K562 (cell line): ENCODE data around the gene STMN3. TPM values are rescaled to one million over a fixed set of nuclear protein-coding genes. Genes with fewer than 3 reads are reported as not detected.

Source experiments
- ARID4B ChIP-seq: sonication (generic); formaldehyde crosslinking; IDR thresholded peaks from 2 replicates; pipeline ENCODE4 v1.8.0; 2022; ENCODE audit warnings: mild to moderate bottlenecking, missing genetic modification reagents
- CBFA2T3 ChIP-seq: fragments of 450-650 bp; IDR thresholded peaks from 2 replicates; pipeline ENCODE4 v1.6.1; 2017
- E2F8 ChIP-seq: fragments of 450-650 bp; IDR thresholded peaks from 2 replicates; pipeline ENCODE4 v1.7.1; 2018; ENCODE audit warnings: mild to moderate bottlenecking, low read depth; ENCODE audit not compliant: partially characterized antibody
- ELK3 ChIP-seq: fragments of 450-650 bp; formaldehyde crosslinking; IDR thresholded peaks from 2 replicates; pipeline ENCODE4 v1.4.0; 2020; ENCODE audit warnings: mild to moderate bottlenecking
- KAT8 ChIP-seq: fragments of 450-650 bp; IDR thresholded peaks from 2 replicates; pipeline ENCODE4 v1.6.1; 2016; ENCODE audit warnings: low read depth, mild to moderate bottlenecking
- LEF1 ChIP-seq: fragments of 450-650 bp; IDR thresholded peaks from 2 replicates; pipeline ENCODE4 v1.6.1; 2016; ENCODE audit warnings: mild to moderate bottlenecking
- MBD2 ChIP-seq: sonication (generic); IDR thresholded peaks from 2 replicates; pipeline ENCODE4 v1.6.1; 2016; ENCODE audit warnings: low read depth, borderline replicate concordance
- MTA2 ChIP-seq: fragments of 450-650 bp; IDR thresholded peaks from 2 replicates; pipeline ENCODE4 v1.6.1; 2016; ENCODE audit warnings: low read depth
- NCOA4 ChIP-seq: fragments of 450-650 bp; IDR thresholded peaks from 2 replicates; pipeline ENCODE4 v1.6.1; 2018; ENCODE audit warnings: mild to moderate bottlenecking; ENCODE audit not compliant: partially characterized antibody
- NKRF ChIP-seq: fragments of 450-650 bp; IDR thresholded peaks from 2 replicates; pipeline ENCODE4 v1.6.1; 2016; ENCODE audit warnings: borderline replicate concordance
- SAFB ChIP-seq: fragments of 200-400 bp; formaldehyde crosslinking; IDR thresholded peaks from 2 replicates; pipeline ENCODE4 v1.6.1; 2017; ENCODE audit warnings: low read depth, low read length, borderline replicate concordance
- USF1 ChIP-seq: sonication (generic); formaldehyde crosslinking; IDR thresholded peaks from 2 replicates; pipeline ENCODE4 v1.9.0; 2022; ENCODE audit warnings: mild to moderate bottlenecking, missing genetic modification reagents
- ZNF277 ChIP-seq: fragments of 250-450 bp; sonication (Bioruptor Pico); IDR thresholded peaks from 2 replicates; pipeline ENCODE4 v1.8.0; 2022; ENCODE audit warnings: inconsistent platforms, mild to moderate bottlenecking, moderate library complexity, borderline replicate concordance
- ZNF785 ChIP-seq: fragments of 250-450 bp; sonication (Bioruptor Pico); IDR thresholded peaks from 2 replicates; pipeline ENCODE4 v1.4.0; 2020; ENCODE audit warnings: mild to moderate bottlenecking
- polyA plus RNA-seq, 8 experiments: library from polyadenylated mRNA; depleted of rRNA in 4 of 8; stranded (reverse) in 5 of 8; unstranded in 3 of 8; fragments of >200 nt; fragmentation: Nextera tagmentation in 2 of 8; fragmentation: Illumina TruSeq in 1 of 8; extraction: Ambion mirVana in 2 of 8; extraction: Trizol in 1 of 8; gene quantifications; 2 replicates each; pipeline versions ENCODE4 v1.2.1 to v1.2.3, GENCODE V29; 2011 to 2014; ENCODE audit warnings: inconsistent platforms in 1 of 8, missing spikeins in 1 of 8
- total RNA-seq, 7 experiments: library from RNA; depleted of rRNA in 6 of 7; stranded (reverse); fragments of >200 nt in 6 of 7; fragmentation: Illumina TruSeq in 2 of 7; extraction: Trizol in 2 of 7; gene quantifications; 2 replicates each; pipeline versions ENCODE4 v1.2.1 to v1.2.3, GENCODE V29; 2011 to 2021; ENCODE audit warnings: low replicate concordance in 1 of 7

The STMN3 gene
- total and polyA plus RNA-seq, 9 of the 15 experiments (the other 6 are each of a cell fraction or from before 2014, with no cell fraction given) = 0.70 to 65.6 (median 29.4) TPM

GRCh38 chr20:63657937-63658748, 4.9 kb upstream of the STMN3 start, which contains the start of gene RTEL1 (continued):
- peak; percentile 93 for TF ChIP-seq E2F8
- TF ChIP-seq SAFB = no peak
- TF ChIP-seq ELK3 (CRISPR knock-in tag) = no peak
- no peak for TF ChIP-seq NCOA4
- 0 out of 2 replicates have a peak, but pooled peaks have one; percentile 16 for TF ChIP-seq LEF1
- TF ChIP-seq NKRF = peak; percentile 97
- TF ChIP-seq MBD2 = peak; percentile 80
- peak; percentile 93 for TF ChIP-seq ARID4B (CRISPR knock-in tag)
- TF ChIP-seq ZNF785 (CRISPR knock-in tag) = no peak
- TF ChIP-seq MTA2 = no peak
- 0 out of 2 replicates have a peak, but pooled peaks have one; percentile 1 for TF ChIP-seq USF1 (CRISPR knock-in tag)
- TF ChIP-seq CBFA2T3 = no peak
- no peak for TF ChIP-seq KAT8
- no peak for TF ChIP-seq ZNF277
